GM10248 (cell line): ENCODE measurements around the gene GCSAM.

Experiments used
- CTCF ChIA-PET: fragments of 300-600 bp; sonication (Branson Sonifier 250); formaldehyde crosslinking; extraction: SDS; loops from one replicate; lab custom pipeline; 2021; ENCODE audit warnings: antibody characterized with exemption; lab: Yijun Ruan, JAX
- POLR2A ChIA-PET: fragments of 350-650 bp; sonication (Branson Sonifier 250); formaldehyde crosslinking; extraction: SDS; loops from one replicate; lab custom pipeline; 2020; ENCODE audit warnings: antibody characterized with exemption; lab: Yijun Ruan, JAX
- DNase-seq: peaks from one replicate; pipeline ENCODE4 v3.0.0; 2012; ENCODE audit errors: extremely low spot score
- TF ChIP-seq, protein P1 (sequence below): IDR thresholded peaks from 2 replicates; pipeline ENCODE4 v1.5.1; 2012; ENCODE audit warnings: mild to moderate bottlenecking, low read depth; ENCODE audit errors: extremely low read depth, missing control alignments, control extremely low read depth

Gene GCSAM

DNA sequence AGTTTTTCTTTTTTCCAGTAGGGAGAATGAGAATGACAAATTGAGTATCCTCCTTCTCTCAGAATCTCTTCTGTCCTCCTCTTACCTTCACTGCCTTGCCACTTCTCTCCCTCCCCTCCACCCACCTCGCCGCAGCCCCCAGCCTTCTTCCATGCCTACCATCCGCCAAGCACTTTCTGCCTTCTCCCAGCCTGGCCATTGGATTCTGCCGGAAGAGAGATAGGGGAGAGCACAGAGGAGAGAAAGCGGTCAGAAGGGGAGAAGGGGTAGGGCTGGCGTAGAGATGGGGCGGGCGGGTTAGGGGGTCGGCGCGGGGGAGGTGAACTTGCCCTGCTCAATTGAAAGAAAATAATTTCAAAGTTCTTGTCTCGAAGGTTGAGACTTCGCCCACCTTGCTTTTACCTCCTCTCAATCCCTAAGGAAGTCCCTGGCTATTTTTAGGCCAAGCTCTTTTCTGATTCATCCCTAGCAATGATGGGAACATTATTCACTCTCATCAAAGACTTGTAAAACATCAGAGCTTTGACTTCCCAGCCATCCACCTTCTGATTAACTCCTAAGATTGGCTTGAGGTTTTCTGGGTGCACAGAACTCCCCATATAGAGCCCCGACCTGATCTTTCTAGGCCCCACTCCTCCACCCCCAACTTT lies 46.0 kb downstream of the GCSAM start:
- CTCF ChIA-PET, result interaction anchor here (0.7 to 1.9 kb wide), 3 partner anchors 11 to 25 kb away, joined by 3 to 7 read pairs (median 4); no protein-coding TSS in a partner anchor
- POLR2A ChIA-PET, result interaction anchor here (1.0 kb wide), 1 partner anchor 41 kb away, joined by 3 read pairs; no protein-coding TSS in a partner anchor
- TF ChIP-seq, protein P1, sequence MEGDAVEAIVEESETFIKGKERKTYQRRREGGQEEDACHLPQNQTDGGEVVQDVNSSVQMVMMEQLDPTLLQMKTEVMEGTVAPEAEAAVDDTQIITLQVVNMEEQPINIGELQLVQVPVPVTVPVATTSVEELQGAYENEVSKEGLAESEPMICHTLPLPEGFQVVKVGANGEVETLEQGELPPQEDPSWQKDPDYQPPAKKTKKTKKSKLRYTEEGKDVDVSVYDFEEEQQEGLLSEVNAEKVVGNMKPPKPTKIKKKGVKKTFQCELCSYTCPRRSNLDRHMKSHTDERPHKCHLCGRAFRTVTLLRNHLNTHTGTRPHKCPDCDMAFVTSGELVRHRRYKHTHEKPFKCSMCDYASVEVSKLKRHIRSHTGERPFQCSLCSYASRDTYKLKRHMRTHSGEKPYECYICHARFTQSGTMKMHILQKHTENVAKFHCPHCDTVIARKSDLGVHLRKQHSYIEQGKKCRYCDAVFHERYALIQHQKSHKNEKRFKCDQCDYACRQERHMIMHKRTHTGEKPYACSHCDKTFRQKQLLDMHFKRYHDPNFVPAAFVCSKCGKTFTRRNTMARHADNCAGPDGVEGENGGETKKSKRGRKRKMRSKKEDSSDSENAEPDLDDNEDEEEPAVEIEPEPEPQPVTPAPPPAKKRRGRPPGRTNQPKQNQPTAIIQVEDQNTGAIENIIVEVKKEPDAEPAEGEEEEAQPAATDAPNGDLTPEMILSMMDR, result no peak
- no peak for DNase-seq

DNA sequence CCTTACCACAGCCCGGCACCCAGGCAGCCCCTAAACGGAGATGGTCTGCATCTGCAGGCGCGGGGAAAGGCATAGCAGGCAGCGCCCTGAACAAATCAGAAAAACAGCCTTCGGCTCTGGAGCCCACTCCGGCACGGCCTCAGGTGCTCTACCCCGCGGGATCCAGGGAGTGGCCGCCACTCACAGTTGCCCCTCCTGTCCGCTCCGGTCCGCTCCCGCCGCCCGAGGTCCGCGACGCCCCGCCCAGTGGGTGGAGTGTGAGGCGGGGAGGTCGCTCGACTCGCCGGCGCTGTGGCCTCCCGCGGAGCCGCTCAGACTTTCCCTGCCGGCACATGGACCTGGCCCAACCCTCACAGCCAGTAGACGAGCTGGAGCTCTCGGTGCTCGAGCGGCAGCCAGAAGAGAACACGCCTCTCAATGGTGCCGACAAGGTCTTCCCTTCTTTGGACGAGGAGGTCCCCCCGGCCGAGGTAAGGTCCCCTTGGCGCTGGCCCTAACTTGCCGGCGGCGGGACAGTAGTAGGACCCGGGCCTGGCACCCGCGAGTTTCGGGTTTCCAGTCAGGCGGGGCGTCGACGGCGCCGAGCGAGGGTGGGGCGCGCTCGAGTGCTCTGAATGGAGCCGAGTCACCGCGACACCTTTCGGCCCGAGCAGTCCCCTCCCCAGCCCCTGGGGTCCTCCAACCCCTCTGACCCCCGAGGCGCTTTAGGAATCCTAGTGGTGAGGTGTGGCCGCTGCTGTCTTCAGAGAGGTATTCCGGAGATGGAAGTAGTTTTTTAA lies 46.8 kb downstream of the GCSAM start, which contains the start of gene C3orf52:
Gene C3orf52 (plus strand): TSS at position 314 of the 779 bp plus-strand sequence. CDS start 19 bp downstream, at position 333.
- TF ChIP-seq, protein P1, result no peak
- CTCF ChIA-PET, result interaction anchor here (1.9 kb wide), 1 partner anchor 12 kb away, joined by 7 read pairs; no protein-coding TSS in a partner anchor
- POLR2A ChIA-PET, result interaction anchor here (0.6 to 1.0 kb wide), 2 partner anchors 41 to 369 kb away, joined by 3 read pairs; no protein-coding TSS in a partner anchor
- DNase-seq, result peak; percentile 87

DNA sequence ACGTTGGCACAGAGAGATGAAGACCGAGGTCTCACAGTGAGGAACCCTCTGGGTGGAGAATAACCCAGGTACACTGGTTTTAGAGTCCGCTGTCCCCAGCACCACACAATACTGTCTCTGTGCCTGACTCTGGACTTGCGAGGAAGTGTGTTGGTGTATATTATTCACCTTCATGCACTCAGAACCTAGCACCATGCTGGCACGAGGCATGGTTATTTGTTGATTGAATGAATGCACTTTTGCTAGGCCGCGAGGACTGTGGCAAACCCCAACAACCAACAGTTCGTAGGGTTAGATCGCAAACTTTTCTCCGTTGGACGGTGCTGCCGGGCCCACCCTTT lies 47.3 kb downstream of the GCSAM start:
- CTCF ChIA-PET, result interaction anchor here (1.9 kb wide), 1 partner anchor 12 kb away, joined by 7 read pairs; no protein-coding TSS in a partner anchor
- DNase-seq, result no peak
- POLR2A ChIA-PET, result interaction anchor here (0.6 to 1.0 kb wide), 2 partner anchors 42 to 368 kb away, joined by 3 read pairs; no protein-coding TSS in a partner anchor
- TF ChIP-seq, protein P1, result no peak

DNA sequence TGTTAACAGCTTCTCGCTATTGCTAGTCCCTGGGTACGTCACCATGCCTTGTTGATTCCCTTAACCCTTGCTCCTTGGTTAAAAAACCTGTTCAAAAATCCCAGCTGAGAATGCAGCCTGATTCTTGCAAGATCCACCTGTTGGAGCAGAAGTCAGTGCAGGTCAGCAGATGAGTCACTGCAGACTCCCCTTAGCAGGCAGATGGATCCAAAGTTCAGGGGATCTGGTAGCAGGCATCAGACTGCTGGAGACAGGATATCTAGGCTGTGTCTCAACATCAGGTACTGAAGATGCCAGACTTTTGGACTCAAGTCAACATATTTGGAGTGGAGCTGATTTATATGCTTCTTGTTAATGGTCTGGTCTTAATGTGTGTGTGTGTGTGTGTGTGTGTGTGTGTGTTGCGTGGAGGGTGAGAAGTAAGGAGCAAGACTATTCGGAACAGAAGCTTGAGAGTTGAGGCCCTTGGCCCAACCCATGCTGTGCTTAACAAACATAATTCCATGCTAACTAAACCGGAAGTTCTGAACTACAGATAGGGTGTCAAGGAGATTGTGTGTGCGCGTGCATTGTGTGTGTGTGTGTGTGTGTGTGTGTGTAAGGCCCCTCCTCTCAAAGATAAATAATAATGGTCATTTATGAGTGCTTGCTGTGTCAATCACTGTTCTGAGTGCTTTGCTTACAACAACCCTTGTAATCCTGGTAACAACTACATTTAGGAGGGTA lies 47.9 kb downstream of the GCSAM start:
- ChIA-PET POLR2A (interaction anchor here (0.6 kb wide), 1 partner anchor 1586 kb away, joined by 3 read pairs; no protein-coding TSS in a partner anchor), CTCF (no interaction called here)
- DNase-seq, result no peak
- TF ChIP-seq, protein P1, result no peak

DNA sequence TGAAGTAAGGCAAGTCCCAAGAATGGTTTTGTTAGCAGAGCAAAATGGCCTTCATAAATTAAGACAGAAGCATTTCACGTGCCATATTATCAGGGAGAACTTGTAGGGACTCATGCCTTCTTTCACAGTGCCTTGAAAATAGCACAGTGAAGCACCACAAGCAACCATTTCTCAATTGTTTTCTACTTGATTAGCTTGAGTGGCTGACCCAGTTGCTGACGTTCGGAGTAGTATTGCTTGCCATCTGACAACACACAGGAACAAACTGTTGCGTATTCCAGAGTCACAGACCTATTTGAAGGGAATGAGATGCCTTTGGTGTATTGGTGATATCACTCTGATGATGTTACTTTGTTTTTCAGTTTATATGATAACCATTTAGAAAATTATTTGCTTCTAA lies 49.8 kb downstream of the GCSAM start:
- POLR2A ChIA-PET, result no interaction called here
- TF ChIP-seq, protein P1, result no peak
- CTCF ChIA-PET, result no interaction called here

More for the DNA sequence above, 49.8 kb downstream of the GCSAM start:
- DNase-seq, result no peak
